Measurements from ENCODE around the gene PPFIA1. TPM values are rescaled to one million over a fixed set of nuclear protein-coding genes. Genes with fewer than 3 reads are reported as not detected.

PPFIA1 gene
- total and polyA plus RNA-seq, 2 of the 13 experiments (the other 11 are each of a cell fraction or from before 2014, with no cell fraction given), result 29.9 to 45.2 TPM

DNA sequence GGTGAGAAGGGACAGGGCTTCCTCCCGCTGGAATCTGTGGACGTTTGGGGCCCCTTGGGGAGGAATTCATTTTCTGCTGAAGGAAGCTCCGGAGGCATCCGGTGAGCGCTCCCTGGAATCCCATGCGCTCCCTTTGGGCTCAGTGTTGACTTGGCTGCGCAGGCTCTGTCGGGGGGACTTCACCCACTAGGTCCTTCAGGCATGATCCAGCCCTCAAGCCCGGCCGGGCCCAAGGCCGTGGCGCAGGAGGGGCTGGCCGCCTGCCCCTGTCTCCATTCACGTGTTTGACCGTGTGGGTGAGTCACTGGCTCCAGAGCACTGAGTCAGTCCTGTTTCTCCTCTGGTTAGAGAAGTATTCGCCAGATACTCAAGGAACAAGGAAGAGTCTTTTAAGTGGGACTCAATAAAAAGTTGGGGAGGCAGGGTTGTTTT lies 129.2 kb downstream of the PPFIA1 start (continued):
- TF ChIP-seq, protein P1, sequence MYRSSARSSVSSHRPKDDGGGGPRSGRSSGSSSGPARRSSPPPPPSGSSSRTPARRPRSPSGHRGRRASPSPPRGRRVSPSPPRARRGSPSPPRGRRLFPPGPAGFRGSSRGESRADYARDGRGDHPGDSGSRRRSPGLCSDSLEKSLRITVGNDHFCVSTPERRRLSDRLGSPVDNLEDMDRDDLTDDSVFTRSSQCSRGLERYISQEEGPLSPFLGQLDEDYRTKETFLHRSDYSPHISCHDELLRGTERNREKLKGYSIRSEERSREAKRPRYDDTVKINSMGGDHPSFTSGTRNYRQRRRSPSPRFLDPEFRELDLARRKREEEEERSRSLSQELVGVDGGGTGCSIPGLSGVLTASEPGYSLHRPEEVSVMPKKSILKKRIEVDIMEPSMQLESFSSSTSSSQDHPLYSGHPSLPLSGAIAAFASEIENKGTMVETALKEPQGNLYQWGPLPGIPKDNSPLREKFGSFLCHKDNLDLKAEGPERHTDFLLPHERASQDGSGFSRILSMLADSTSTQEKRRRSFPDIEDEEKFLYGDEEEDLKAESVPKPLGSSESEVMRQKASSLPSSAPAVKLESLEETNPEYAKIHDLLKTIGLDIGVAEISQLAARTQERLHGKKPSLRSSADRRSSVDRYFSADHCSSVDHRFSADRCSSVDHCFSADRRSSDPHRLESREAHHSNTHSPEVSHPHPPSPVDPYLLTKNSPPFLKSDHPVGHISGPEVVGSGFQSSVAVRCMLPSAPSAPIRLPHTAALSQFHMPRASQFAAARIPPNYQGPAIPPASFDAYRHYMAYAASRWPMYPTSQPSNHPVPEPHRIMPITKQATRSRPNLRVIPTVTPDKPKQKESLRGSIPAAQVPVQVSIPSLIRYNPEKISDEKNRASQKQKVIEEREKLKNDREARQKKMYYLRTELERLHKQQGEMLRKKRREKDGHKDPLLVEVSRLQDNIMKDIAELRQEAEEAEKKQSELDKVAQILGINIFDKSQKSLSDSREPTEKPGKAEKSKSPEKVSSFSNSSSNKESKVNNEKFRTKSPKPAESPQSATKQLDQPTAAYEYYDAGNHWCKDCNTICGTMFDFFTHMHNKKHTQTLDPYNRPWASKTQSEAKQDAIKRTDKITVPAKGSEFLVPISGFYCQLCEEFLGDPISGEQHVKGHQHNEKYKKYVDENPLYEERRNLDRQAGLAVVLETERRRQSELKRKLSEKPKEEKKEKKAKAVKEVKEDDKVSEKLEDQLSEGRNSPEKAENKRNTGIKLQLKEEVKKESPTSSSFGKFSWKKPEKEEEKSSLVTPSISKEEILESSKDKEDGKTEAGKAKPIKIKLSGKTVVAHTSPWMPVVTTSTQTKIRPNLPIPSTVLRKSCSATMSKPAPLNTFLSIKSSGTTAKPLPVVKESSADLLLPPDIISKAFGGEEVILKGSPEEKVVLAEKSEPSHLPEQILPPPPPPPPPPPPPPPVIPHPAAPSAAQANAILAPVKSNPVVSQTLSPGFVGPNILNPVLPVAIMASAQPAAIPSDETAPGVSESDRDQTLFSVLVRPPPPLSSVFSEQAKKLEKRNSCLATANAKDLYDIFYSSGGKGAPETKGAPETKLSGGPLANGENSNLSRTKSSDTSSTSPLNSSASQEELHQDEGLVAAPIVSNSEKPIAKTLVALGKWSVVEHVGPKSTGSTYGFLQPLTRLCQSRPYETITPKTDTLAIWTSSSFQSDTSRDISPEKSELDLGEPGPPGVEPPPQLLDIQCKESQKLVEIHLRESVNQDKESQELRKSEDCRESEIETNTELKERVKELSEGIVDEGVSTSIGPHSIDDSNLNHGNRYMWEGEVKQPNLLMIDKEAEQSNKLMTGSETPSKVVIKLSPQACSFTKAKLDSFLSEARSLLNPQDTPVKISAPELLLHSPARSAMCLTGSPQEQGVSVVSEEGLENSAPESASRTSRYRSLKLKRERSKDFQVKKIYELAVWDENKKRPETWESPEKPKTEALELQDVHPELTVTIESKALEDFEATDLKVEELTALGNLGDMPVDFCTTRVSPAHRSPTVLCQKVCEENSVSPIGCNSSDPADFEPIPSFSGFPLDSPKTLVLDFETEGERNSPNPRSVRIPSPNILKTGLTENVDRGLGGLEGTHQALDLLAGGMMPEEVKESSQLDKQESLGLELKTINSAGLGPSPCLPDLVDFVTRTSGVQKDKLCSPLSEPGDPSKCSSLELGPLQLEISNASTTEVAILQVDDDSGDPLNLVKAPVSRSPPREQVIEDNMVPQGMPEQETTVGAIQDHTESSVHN (CRISPR knock-in tag; IDR thresholded peaks at IDR 0.05), result no peak
- TF ChIP-seq THYN1 (CRISPR knock-in tag; IDR thresholded peaks at IDR 0.05; ENCODE audit: borderline replicate concordance, low read depth) (no peak), TFAP4 (IDR thresholded peaks at IDR 0.05; ENCODE audit: borderline replicate concordance, low read depth) (no peak), KDM6A (CRISPR knock-in tag; IDR thresholded peaks at IDR 0.05; ENCODE audit: low read depth) (no peak), ZFP36L2 (CRISPR knock-in tag; IDR thresholded peaks at IDR 0.05) (no peak), ZNF747 (CRISPR knock-in tag; IDR thresholded peaks at IDR 0.05; ENCODE audit: borderline replicate concordance) (peak; percentile 59; the same call in 1 of the 2 replicates), SAFB2 (CRISPR knock-in tag; IDR thresholded peaks at IDR 0.05; ENCODE audit: borderline replicate concordance, low read depth) (no peak), GATA4 (IDR thresholded peaks at IDR 0.05; ENCODE audit: borderline replicate concordance, low read depth) (no peak), ZNF431 (CRISPR knock-in tag; IDR thresholded peaks at IDR 0.05; ENCODE audit: borderline replicate concordance, low read depth) (no peak; the same call in 1 of the 2 replicates), ZNF556 (CRISPR knock-in tag; IDR thresholded peaks at IDR 0.05; ENCODE audit: borderline replicate concordance) (no peak), ZNF546 (CRISPR knock-in tag; conservative IDR thresholded peaks at IDR 0.05) (no peak), ZNF414 (CRISPR knock-in tag; IDR thresholded peaks at IDR 0.05) (no peak), ARNTL (CRISPR knock-in tag; IDR thresholded peaks at IDR 0.05) (peak; percentile 99), SOX13 (IDR thresholded peaks at IDR 0.05) (no peak), SOX13 (CRISPR knock-in tag; conservative IDR thresholded peaks at IDR 0.05 in 1 of 2, IDR thresholded peaks at IDR 0.05 in 1 of 2) (peak in 1 of 2 experiments; percentile 42; a peak in 1 of 4 replicates), SNAI1 (CRISPR knock-in tag; IDR thresholded peaks at IDR 0.05; ENCODE audit: borderline replicate concordance) (no peak), ZNF446 (CRISPR knock-in tag; IDR thresholded peaks at IDR 0.05) (no peak), ZNF616 (CRISPR knock-in tag; IDR thresholded peaks at IDR 0.05; ENCODE audit: low read depth) (no peak)

Measured in HepG2 (cell line).